Epidermal melanocyte (primary cell): Measurements from ENCODE around the gene CASZ1.

ENCODE experiments used
- DNase-seq: peaks from one replicate; pipeline ENCODE4 v3.0.0; 2011; ENCODE audit warnings: low spot score; ENCODE audit not compliant: insufficient read length

The CASZ1 gene

DNA sequence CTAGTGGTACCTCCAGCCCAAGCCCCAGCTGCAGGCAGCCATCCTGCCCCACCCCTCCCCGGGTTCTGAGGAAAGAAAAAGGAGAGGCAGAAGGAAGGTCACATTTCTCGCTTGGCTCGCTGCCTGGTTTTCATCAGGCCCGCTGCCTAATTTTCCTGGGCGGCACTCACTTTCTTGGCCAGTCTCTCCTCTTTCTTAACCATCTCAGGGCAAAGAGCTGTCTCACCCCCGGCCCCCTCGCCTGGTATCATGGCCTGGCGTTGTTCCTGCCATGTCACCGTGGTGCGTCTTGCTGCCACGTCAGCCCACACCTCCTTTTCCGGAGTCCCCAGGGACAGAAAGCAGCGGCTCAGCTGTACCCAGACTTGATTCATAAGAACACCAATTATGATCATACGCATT lies 26.6 kb upstream of the CASZ1 start:
- DNase-seq, result no peak

DNA sequence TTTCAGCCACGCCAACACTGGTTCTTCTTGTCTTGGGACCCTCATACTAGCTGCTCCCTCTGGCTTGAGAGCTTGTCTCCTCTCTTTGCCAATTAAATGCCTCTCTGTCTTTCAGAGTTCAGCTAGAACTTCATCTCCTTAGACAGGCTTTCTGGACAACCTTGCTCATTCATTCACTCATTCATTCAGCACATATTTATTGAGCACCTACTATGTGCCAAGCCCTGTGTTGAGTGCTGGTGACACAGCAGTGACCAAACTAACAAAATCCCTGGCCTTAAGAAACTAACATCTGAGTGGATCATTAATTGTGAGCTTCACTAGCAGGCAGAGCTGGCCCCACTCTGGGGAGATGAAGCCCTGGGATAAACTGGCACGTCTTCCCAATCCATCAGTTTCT lies 24.9 kb upstream of the CASZ1 start:
- DNase-seq, result no peak

DNA sequence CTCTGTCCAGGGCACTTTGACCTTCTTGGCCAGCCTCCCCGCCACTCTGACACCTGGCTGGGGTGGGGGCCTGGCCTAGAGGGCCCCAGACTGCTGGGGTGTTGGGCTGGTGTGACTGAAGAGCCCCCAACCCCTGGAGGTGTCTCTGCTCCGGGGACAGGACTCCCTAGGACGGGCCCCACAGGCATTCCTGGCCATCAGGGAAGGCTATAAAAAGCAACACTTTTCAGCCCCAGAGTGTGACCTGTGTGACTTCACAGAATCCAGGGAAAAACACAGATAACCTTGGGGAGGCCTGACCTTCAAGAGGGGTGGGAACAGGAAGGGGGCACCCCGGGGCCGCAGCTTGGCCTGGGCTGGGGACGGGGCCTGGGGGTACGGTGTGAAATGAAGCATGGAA lies 24.0 kb upstream of the CASZ1 start:
- DNase-seq, result no peak

DNA sequence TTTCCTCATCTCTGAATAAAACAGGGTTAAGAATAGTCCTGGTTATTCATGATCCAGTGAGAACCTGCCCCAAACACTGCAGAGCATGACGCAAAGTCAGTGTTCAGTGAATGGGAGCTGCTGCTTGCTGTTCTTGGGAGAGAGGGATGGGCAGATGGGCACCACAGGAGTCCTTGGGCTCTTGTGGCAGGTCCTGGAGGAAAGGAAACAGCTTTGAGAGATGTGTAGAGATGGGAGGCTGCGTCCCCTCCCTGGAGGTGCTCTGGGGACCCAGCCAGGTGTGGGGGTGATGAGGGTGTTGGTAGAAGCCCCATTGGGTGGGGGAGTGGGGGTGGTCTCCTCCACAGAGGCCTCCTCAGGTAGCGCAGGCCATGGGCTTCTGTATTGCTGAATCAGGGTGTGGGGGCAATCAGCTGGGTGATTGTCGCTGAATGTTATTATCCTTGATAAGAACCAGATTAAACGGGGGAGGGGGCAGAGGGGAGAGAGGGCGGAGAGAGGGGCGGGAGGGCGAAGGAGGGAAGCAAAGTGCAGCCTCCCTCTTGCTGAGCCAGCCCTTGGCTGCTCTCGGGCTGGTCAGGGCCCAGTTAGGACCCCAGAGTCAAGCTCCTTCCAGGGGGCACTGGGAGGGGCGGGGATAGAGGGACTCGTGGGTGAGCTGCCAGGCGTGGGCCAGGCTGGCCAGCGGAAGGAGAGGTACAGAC lies 22.9 kb upstream of the CASZ1 start:
- no peak for DNase-seq

DNA sequence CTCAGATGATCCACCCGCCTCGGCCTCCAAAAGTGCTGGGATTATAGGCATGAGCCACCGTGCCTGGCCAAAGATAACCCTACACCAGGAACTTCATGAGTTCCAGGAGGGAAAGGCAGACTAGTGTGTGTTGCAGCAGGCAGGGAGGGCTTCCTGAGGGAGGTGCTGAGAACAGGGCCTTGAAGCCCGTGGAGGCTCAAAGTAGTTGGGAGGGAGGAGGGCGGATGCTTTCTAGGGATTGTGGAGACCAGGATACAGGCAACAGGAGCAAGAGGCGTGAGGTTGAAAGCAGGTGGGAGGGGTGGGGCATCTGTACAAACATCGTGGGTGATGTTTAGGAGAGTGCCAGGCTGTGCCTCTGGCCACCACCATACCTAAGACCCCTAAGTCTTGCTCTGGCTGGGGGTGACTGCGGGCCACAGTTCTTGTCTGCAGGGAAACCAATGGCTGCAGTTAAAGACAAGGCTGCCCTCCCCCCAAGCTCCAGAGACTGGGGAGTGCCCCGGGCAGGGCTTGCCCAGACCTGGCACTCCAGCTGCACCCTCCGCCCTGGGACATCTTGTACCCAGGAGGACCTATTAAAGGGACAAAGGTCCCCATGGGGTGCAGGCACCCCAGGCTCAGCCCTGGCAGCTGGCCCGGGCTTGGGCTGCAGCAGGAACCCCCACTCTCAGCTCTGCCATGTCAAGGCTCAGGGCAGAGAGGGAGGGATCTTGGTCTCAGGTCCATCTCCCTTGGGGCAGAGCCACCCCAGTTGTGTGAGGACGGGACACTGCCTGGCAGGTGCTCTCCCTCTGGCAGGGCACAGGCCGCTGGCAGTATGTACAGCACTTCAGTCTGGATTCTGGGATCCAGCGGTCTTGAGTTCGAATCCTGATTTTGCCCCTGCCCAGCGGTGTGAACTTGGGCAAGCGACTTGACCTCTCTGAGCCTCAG lies 22.1 kb upstream of the CASZ1 start:
- no peak for DNase-seq

DNA sequence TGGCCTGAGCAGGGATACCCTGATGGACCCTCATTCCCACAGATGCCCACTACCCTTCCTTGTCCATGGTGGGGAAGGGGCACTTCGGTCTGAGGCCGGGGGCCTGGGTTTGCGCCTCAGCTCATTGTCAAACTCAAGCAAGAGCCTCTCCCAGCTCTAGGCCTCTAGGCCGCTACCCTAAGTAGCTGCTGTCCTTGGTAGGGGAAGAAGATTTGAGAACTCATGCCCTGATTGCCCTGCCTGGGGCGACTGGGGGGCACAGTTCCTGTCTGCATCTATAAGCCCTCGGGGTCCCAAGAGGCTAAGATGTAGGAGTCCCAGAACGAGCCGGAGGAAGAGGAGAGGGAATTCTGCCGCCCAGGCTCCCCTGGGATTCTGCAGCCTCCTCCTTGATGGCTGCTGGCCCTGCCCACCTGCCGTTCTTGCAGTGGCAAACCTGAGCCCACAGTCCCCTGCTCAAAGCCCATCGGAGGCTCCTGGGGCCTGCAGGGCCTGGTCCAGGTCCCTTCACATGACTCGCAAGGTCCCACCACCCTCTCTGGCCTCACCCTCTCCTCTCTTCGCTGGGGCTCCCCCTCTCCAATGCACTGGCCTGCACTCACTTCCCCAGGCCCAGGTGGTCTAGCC lies 20.4 kb upstream of the CASZ1 start:
- no peak for DNase-seq

DNA sequence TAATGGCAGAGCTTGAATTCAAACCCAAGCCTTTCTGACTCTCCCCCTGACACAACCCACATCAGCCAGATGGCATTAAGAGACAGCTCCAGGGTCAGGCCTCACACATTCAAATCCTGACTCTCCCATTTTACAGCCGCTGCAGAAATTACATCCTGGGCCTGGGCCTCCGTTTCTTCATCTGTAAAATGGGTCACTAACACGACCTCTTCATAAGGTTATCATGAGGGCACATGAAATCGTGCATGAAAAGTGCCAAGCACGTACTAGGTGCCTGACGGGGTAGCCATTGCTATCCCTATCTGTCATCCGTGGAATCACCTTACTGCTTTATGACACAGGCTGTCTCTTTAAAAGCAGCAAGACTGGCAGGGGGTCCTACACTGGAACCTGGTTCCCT lies 19.8 kb upstream of the CASZ1 start:
- DNase-seq, result no peak

DNA sequence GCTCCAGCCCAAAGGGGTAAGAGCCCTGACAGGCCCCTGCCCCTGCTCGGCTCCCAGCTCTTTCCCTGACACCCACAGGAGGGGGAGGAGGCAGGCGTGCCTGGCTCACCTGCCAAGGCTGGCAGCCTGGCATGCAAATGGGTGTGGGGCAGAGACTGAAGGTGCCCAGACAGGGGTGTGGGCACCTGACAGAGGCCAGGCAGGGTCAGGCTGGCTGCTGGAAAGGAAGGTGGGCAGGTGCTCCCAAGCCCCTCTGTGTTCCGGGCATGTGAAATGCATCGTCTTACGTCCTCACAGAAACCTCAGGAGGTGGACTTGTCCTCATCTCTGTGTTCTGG lies 19.4 kb upstream of the CASZ1 start:
- no peak for DNase-seq

DNA sequence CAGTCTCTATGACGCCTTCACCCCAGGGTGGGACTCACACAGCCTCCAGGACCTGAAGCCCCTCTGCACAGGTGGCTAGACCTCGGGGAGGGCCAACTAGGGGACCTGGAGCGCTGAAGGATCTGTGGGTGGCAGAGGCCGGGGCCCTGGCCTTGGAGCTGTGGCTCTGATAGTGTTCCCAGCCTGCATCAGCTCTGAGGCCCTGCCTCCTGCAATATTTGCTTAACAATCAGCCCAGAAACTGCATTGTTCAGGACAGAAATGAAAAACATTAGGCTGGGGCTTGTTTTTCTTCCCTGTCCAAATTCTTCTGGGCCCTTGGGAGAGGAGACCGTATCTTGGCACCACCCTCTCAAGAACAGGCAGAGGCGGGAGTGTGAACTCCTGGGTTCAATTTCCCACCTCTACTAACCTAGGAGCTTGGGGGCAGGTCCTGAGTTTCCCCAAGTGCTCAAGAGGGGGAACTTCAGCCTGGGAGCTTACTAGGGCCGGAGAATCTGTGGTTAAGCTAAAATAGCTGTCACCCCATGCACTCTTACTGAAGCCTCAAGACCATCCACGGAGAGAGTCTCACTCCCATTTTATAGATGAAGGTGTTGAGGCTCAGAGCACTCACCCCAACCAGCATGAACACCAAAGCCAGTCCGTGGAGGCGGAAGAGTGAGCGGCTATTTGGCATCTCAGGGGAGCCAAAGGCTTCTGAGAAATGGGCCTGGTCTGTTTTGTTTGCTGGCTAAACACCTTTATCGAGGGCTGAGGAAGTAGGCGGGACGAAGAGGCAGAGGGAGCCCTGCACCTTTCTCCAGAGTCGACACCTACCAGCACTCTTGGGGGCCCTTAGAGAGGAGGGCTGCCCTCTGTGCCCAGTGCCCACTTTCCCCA lies 18.8 kb upstream of the CASZ1 start:
- DNase-seq, result no peak

DNA sequence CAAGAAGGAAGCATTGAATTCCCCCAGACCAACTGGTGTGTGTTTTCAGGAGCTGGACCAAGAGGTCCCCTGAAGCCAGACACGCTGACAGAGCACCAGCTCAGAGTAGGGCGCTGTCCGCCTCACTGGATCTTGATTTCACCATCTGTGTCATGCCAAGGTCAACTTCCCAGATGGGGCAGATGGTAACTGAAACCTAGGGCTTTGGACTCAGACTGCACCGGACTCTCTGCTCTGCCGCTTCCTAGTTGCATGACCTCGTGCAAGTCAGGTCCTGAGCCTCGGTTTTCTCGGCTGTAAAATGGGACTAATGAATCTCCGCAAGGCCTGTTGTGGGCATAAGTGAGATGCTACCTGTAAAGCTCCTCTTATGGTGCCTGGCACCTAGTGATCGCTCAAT lies 17.9 kb upstream of the CASZ1 start:
- DNase-seq, result no peak

DNA sequence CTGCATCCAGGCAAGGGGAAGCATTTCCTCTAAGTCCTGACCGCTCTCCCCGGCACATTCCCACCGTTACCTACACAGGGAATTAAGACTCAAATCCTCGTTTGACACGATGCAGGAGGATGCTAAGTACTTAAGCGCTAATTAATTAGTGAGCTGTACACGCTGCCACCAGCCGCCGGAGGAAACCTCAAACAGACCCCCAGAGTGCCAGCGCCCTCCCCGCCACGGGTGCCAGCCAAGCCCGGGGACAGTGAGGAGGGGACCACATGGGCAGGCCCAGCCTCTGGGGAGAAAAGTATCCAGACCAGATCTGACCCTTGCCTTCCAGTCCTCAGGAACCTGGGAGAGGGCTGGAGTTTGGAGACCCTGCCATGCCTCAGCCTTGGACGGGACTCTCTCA lies 17.4 kb upstream of the CASZ1 start:
- DNase-seq, result no peak

DNA sequence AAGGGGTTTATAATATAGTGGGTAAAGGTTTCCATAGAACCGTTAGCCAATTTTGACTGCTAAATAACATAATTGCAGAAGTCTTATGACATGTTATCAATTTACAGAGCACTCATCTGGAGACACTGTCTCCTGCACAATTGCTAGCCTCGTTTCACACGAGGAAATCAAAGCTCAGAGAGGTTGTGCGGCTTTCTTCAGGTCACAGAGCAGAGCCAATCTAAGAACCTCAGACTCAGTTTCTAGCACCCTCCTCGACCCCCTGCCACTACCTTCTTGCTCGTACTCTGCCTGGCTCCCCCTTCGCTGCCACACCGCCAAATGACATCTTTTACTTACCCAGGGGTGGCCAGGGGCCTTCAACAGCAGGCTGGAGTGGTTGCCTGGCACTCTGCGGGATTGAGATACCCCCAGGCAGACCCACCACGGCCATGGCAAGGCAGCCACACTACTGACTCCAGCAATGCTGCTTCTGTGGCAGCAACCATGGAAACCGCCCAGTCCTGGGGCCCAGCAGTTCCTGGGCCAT lies 16.0 kb upstream of the CASZ1 start:
- DNase-seq, result no peak

DNA sequence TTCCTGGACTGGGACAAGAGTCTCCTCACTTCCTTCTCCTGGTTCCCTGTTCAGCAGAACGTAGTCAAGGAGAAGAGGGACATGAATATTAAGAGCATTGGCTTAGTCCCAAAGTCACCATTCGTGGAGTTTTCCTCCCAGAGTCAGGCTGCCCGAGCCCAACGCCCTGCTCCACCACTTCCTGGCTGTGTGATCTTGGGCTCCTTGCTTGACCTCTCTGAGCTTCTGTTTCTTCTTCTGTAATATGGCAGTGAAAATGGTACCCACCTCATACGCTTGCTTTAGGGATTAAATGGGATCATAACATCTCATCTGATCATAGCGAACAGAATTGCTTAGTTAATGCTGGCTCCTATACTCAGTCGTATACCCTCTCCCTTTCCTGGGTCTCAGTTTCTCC lies 12.0 kb upstream of the CASZ1 start:
- no peak for DNase-seq

DNA sequence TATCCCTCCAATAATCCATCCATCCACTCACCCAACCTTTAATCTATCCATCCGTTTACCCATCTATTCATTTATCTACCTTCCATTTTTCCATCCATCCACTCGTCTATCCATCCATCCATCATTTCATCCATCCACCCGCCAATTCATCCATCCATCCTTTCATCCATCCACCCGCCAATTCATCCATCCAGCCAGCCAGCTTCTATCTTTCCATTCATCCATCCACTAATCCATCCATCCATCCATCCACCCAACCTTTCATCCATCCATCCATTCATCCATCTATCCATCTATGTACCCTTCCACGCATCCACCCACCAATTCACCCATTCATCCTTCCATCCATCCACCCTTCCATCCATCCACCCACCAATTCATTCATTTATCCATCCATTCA lies 10.5 kb upstream of the CASZ1 start:
- DNase-seq, result no peak

DNA sequence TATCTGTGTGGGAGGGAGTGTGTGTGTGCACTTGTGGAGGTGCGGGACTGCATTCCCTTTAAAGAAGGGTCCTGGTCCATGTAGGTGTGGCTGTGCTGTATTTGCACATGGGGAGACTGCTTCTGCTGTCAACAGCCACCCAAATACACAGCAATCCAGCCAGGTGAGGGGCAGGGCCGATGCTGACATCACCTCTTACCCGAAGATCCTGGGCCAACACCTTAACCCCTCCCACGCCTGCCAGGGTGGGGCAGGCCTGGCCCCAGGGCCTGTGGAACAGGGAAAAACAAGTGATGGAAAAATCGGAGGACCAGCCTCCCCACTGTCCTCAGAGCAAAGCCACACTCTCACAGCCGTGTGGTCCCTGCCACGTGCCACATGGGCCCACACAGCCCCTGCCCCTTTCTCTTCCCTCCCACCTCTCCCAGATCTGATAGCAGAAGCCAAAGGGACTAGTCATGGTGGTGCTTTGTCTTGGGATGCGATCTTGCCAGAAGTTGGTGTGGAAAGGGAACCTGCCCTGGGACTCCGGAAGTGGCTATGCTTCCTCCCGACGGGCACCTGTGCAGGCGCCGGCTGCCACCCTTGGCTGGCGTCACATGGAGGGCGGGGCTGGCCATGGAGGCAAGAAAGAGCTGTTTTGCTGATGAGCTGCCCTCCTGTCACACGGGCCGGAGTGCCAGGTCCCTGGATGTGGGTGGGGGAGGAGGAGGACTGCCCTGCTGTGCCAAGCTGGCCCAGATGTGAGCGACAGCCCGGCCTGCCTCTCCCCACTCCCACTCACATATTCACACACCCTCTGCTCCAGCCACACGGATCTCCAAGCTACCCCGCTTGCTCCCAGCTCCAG lies 7.8 kb upstream of the CASZ1 start:
- no peak for DNase-seq

DNA sequence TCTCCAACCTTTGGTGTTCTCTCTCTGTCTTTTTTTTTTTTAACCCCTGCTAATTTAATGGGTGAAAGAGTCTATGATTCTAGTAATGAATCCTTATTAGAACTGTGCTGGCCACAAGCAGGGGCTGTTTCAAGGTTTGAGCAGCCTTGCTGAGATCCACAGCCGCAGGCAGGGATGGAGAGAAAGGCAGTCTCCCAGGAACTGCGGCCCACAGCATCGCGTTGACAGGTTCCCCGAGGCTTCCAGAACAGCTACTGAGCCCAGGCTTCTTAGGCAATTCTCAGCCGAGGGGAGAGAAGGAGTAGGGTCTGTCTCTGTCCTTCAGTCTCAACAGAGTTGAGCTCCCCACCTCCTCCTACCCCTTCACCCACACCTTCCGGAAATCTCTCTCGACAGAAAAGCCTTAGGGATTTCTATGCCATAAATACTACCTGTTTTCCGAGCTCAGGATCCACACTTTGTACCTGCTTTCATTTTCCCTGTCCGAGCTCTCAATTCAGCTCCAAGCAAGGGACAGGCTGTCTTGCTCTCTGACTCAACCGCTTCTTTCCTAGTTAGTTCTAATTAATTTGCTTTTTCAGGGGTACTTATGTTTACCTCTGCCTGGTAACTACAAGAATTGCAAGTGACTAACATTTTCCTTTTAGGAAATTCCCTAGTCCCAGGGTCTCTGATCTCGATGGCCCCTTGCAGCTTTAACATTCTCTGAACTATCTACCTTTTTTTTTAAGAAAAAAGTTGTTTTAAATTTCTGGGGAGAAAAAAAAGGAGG lies 6.7 kb upstream of the CASZ1 start:
- no peak for DNase-seq

DNA sequence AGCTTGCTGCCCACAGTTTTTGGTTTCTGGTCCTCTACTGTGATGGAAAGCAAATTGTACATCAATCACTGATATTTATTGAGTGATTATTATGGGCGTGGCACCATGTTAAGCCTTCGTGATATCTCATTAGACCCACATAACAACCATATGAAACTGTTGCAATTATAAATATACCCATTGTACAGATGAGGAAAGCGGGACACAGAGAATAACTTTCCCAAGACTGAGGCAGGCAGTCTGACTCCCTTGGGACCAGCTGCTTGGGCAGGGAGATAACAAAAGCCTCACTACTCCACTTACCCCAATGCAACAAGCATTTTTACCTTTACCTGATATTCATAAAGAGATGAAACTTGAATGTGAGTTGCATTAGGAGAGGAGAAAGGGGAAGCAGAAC lies 4.3 kb upstream of the CASZ1 start:
- DNase-seq, result no peak

DNA sequence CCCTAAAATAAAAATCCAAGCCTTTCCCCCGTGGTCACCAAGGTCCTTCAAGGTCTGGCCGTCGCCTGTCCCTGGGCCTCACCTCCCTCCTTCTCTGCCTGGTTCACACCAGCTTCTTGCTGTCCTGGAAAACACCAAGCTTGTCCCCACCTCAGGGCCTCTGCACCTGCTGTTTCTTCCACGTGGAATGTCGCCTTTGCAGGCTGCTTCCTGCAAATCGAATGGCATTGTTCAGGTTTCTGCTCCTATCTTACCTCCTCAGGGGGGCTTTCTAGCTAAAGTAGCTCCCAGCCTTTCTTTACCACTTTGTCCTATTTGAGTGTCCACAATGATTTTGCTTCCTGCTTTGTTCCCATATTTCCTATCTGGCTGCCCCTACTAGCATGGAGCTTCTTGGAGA lies 3.3 kb upstream of the CASZ1 start:
- no peak for DNase-seq

DNA sequence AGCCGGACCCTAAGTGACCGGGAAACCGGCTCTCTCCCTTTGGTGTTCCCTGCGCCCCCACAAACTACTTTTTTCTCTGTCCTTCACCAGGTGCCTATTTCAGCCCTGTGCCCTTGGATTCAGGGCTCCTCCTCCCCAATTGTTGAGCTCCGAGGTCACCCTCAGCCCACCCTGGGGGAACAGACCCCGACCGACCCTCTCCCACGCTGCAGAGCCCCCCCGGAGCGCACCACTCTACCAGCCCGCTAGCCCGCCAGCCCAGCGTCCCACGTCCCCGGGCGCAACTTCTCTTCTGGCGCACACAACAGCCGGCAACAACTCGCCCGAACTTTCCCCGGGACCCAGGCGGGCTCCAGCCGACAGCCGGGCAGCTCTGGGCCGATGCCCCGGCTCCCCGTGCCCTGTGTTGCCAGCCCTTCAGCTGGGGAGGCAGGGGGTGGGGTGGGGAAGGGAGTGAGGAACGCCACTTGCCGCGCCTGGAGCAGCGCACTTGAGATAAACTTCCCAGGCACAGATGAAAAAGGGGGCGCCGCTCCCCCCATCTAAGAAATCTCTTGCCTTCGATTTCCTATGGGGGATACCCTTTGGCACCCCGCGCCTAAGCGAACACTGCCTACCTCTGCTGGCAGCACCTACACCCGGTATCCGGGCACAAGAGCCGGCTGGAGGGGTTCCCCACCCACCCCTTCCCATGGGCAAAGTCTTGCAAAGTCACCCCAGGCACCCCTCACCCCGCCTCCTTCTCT lies 997 bp downstream of the CASZ1 start:
- no peak for DNase-seq
